Neutrophil (primary cell): ENCODE results near the gene ENO4.

Source experiments
- H3K27ac ChIP-seq: fragments of 200-600 bp; sonication (generic); 2 replicates; pipeline ENCODE4 v1.5.1; 2016; ENCODE audit warnings: mild to moderate bottlenecking, moderate library complexity
- H3K27me3 ChIP-seq: fragments of 200-600 bp; sonication (generic); 2 replicates; pipeline ENCODE4 v1.6.0; 2016; ENCODE audit warnings: mild to moderate bottlenecking
- H3K36me3 ChIP-seq: fragments of 200-600 bp; sonication (generic); 2 replicates; pipeline ENCODE4 v1.5.1; 2017
- H3K4me1 ChIP-seq, 2 experiments: fragments of 200-600 bp in 1 of 2; sonication (generic) in 1 of 2; 1 replicate in 1 of 2; 2 replicates in 1 of 2; pipeline versions ENCODE4 v1.5.1 to v1.6.1; 2013 to 2016; ENCODE audit warnings: low read depth in 1 of 2, low read length in 1 of 2, mild to moderate bottlenecking in 1 of 2, moderate library complexity in 1 of 2; ENCODE audit not compliant: control insufficient read depth in 1 of 2, insufficient read depth in 1 of 2
- H3K4me3 ChIP-seq, 2 experiments: fragments of 200-600 bp in 1 of 2; sonication (generic) in 1 of 2; 1 replicate in 1 of 2; 2 replicates in 1 of 2; pipeline ENCODE4 v1.5.1; 2013 to 2016; ENCODE audit warnings: low read depth in 1 of 2, low read length in 1 of 2, mild to moderate bottlenecking in 1 of 2, moderate library complexity in 1 of 2
- H3K9me3 ChIP-seq: fragments of 200-600 bp; sonication (generic); 2 replicates; pipeline ENCODE4 v1.5.1; 2016
- TF ChIP-seq, protein P1 (sequence below): fragments of 200-600 bp; sonication (generic); IDR thresholded peaks from 2 replicates; pipeline ENCODE4 v1.5.1; 2016; ENCODE audit warnings: antibody characterized with exemption

The ENO4 gene

DNA sequence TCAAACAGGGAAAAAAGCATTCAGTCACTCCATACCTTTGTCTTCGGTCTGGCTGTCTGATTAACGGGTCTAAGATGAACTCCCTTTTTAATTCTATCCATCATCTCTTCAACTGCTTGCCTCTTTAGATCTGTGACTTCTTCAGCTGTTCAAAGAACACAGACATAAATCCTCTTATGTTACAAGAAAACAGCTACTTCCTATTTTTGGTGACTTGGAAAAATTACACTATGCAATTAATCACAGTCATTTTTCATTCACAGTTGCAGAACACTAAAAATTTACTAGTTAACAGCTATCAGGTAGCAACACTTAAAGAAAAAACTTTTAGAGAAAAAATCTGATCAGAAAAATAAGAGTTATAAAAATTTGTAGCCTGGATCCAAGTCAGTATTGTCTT lies 66.0 kb downstream of the ENO4 start:
- no peaks in the 10 kb centered on the region for H3K4me1 ChIP-seq
- no peaks in the 10 kb centered on the region for H3K36me3 ChIP-seq
- no peak overlapping the region for H3K4me3 ChIP-seq
- H3K27ac ChIP-seq: no peak overlapping the region
- H3K9me3 ChIP-seq: no peaks in the 10 kb centered on the region
- no peaks in the 10 kb centered on the region for H3K27me3 ChIP-seq
- TF ChIP-seq, protein P1, sequence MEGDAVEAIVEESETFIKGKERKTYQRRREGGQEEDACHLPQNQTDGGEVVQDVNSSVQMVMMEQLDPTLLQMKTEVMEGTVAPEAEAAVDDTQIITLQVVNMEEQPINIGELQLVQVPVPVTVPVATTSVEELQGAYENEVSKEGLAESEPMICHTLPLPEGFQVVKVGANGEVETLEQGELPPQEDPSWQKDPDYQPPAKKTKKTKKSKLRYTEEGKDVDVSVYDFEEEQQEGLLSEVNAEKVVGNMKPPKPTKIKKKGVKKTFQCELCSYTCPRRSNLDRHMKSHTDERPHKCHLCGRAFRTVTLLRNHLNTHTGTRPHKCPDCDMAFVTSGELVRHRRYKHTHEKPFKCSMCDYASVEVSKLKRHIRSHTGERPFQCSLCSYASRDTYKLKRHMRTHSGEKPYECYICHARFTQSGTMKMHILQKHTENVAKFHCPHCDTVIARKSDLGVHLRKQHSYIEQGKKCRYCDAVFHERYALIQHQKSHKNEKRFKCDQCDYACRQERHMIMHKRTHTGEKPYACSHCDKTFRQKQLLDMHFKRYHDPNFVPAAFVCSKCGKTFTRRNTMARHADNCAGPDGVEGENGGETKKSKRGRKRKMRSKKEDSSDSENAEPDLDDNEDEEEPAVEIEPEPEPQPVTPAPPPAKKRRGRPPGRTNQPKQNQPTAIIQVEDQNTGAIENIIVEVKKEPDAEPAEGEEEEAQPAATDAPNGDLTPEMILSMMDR: no peak

DNA sequence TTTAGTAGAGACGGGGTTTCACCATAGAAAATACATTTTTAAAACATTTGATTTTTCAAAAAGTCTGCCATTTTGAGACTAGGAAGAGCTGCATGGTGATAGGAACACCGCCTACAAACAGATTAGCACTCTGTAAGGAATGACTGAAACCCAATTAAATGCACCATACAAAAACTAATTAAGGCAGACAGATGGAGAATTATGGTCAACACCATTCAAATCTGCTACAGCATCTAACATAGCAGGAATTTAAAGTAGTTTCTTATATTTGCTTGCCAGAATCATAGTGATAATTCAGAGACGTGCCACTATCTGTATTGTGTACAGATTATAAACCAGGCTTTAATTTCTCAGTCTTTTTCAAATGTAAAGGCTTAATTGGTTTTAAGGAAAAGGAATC lies 68.2 kb downstream of the ENO4 start:
- H3K4me1 ChIP-seq: no peaks in the 10 kb centered on the region
- no peak overlapping the region for H3K27ac ChIP-seq
- TF ChIP-seq, protein P1: no peak
- H3K36me3 ChIP-seq: no peaks in the 10 kb centered on the region
- H3K4me3 ChIP-seq: no peak overlapping the region
- no peaks in the 10 kb centered on the region for H3K9me3 ChIP-seq
- no peaks in the 10 kb centered on the region for H3K27me3 ChIP-seq

DNA sequence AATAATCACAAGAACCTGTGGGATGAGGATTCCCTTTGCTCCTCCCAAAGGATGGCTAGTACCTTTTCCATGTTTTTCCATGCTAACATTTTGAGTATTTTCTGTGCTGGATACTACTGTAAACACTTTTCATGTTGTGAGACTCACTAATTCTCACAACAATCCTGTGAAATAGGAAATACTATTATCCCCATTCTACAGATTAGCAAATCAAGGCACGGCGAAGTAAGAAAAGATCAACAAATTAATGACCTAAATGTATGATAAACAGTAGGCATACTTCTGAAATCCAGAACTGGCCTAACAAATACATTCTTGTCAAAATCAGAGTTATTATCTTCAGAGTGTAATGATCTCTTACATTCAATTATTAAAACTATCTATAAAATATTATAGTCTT lies 69.3 kb downstream of the ENO4 start:
- no peaks in the 10 kb centered on the region for H3K4me1 ChIP-seq
- H3K27ac ChIP-seq: no peak overlapping the region
- H3K27me3 ChIP-seq: no peaks in the 10 kb centered on the region
- H3K4me3 ChIP-seq: no peak overlapping the region
- TF ChIP-seq, protein P1: no peak
- H3K9me3 ChIP-seq: no peaks in the 10 kb centered on the region
- H3K36me3 ChIP-seq: no peaks in the 10 kb centered on the region

DNA sequence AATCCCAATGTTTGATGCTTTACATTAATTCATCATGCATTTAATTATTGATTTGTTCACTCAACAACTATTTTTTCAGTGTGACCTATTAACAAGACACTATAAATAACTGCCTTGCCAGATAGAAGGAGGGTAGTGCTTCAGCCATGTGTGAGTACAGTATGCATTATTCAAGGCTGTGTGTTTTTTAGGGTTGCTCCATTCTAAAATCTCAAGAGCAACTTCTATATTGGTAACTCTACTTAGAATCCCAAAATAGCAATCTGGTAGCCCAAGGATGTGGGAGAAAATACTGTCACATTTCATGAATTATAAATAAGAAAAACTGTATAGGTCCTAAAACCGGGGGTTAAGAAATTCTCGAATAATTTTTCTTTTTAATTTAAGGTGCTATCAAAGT lies 69.9 kb downstream of the ENO4 start:
- Histone ChIP-seq H3K4me3 (no peak overlapping the region), H3K27me3 (no peaks in the 10 kb centered on the region), H3K4me1 (no peaks in the 10 kb centered on the region), H3K9me3 (no peaks in the 10 kb centered on the region), H3K36me3 (no peaks in the 10 kb centered on the region), H3K27ac (no peak overlapping the region)
- TF ChIP-seq, protein P1: no peak

DNA sequence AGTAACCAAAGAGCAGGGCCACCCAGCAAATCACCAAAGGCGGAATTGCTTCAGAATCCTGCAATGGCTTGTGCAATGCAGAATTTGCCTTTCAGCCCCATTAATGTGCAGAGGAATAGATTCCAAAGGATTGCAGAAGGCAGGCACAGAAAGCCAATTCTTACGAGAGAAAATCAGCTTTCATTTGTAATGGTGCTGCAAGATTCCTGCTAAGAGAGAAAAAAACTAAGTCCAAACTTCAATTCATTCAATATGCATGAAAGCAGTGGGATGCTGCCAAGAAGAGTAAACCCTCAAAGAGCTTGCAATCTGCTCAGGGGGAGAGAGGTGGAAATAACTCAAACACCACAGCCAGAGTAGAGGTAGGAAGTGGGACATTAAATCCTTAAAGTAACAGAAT lies 70.4 kb downstream of the ENO4 start:
- H3K4me3 ChIP-seq: no peak overlapping the region
- TF ChIP-seq, protein P1: no peak
- no peaks in the 10 kb centered on the region for H3K36me3 ChIP-seq
- no peaks in the 10 kb centered on the region for H3K27me3 ChIP-seq
- H3K27ac ChIP-seq: no peak overlapping the region
- no peaks in the 10 kb centered on the region for H3K9me3 ChIP-seq
- no peaks in the 10 kb centered on the region for H3K4me1 ChIP-seq

DNA sequence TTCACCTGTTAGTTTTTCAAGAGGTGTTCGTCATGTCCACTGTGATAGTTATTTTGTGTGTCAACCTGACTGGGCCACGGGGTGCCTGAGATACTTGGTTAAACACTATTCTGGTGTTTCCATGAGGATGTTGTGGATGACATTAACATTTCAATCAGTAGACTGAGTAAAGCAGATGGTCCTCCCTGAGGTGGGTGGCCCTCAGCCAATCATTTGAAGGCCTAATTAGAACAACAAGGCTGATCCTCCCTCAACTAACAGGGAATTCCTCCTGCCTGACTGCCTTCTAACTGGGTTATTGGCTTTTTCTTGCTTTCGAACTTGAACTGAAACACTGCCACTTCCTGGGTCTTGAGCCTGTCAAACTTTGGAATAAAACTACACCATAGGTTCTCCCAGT lies 75.8 kb downstream of the ENO4 start:
- Histone ChIP-seq H3K27ac (no peak overlapping the region), H3K4me1 (no peaks in the 10 kb centered on the region), H3K9me3 (no peaks in the 10 kb centered on the region), H3K4me3 (no peak overlapping the region), H3K36me3 (no peaks in the 10 kb centered on the region), H3K27me3 (no peaks in the 10 kb centered on the region)
- TF ChIP-seq, protein P1: no peak
